RPMI8226 (cell line): ENCODE results near the gene GPR68.

ENCODE experiments used
- DNase-seq: peaks from one replicate; pipeline ENCODE4 v3.0.0-alpha.2; 2015

Gene GPR68

GRCh38 chr14:91244501-91244901 lies at the start of gene GPR68:
GPR68 (minus strand) TSS chr14:91244704; CDS start chr14:91235050, 9,654 bp downstream.
- DNase-seq: no peak

- DNase-seq: no peak
Measured at GRCh38 chr14:91294153-91294552, 49.6 kb upstream of the GPR68 start.

GRCh38 chr14:91293281-91293680 lies 48.8 kb upstream of the GPR68 start:
- no peak for DNase-seq

- no peak for DNase-seq
Measured at GRCh38 chr14:91292491-91292890, 48.0 kb upstream of the GPR68 start.

GRCh38 chr14:91291786-91292405 lies 47.4 kb upstream of the GPR68 start:
- no peak for DNase-seq

- no peak for DNase-seq
Measured at GRCh38 chr14:91290986-91291385, 46.5 kb upstream of the GPR68 start.

GRCh38 chr14:91289464-91289863 lies 45.0 kb upstream of the GPR68 start:
- no peak for DNase-seq

- no peak for DNase-seq
Measured at GRCh38 chr14:91288876-91289275, 44.4 kb upstream of the GPR68 start.

GRCh38 chr14:91286530-91286937 lies 42.0 kb upstream of the GPR68 start:
- DNase-seq: peak; percentile 60

- DNase-seq: no peak
Measured at GRCh38 chr14:91284791-91285548, 40.5 kb upstream of the GPR68 start.

- DNase-seq: no peak
Measured at GRCh38 chr14:91284146-91284790, 39.8 kb upstream of the GPR68 start.

- DNase-seq: no peak
Measured at GRCh38 chr14:91283666-91284065, 39.2 kb upstream of the GPR68 start.

GRCh38 chr14:91282954-91283645 lies 38.6 kb upstream of the GPR68 start:
- DNase-seq: no peak

GRCh38 chr14:91281346-91281745 lies 36.8 kb upstream of the GPR68 start:
- DNase-seq: no peak

GRCh38 chr14:91280129-91280528 lies 35.6 kb upstream of the GPR68 start:
- DNase-seq: no peak

GRCh38 chr14:91279354-91279753 lies 34.9 kb upstream of the GPR68 start:
- no peak for DNase-seq

- no peak for DNase-seq
Measured at GRCh38 chr14:91278383-91278715, 33.8 kb upstream of the GPR68 start.

GRCh38 chr14:91277546-91278382 lies 33.3 kb upstream of the GPR68 start:
- no peak for DNase-seq

GRCh38 chr14:91274796-91275195 lies 30.3 kb upstream of the GPR68 start:
- DNase-seq: no peak

- DNase-seq: no peak
Measured at GRCh38 chr14:91273885-91274273, 29.4 kb upstream of the GPR68 start.

- no peak for DNase-seq
Measured at GRCh38 chr14:91273273-91273884, 28.9 kb upstream of the GPR68 start.
